MG63 (cell line): ENCODE results near the gene FOXM1. TPM values are rescaled to one million over a fixed set of nuclear protein-coding genes. Genes with fewer than 3 reads are reported as not detected.
A peak's percentile ranks its signal among the peaks of the same experiment; 100 is the strongest.

ENCODE experiments used
- DNase-seq: peaks from one replicate; pipeline ENCODE4 v3.0.0-alpha.2; 2020
- H3K27me3 ChIP-seq: fragments of 250-450 bp; sonication (Bioruptor Pico); 2 replicates; pipeline ENCODE4 v1.5.1; 2020; ENCODE audit warnings: mild to moderate bottlenecking, moderate library complexity
- H3K36me3 ChIP-seq: fragments of 250-450 bp; sonication (Bioruptor Pico); 2 replicates; pipeline ENCODE4 v1.5.1; 2020; ENCODE audit warnings: mild to moderate bottlenecking, moderate library complexity
- H3K4me3 ChIP-seq: fragments of 250-450 bp; sonication (Bioruptor Pico); 2 replicates; pipeline ENCODE4 v1.5.1; 2020; ENCODE audit warnings: mild to moderate bottlenecking, moderate library complexity
- H3K9me3 ChIP-seq: fragments of 250-450 bp; sonication (Bioruptor Pico); 2 replicates; pipeline ENCODE4 v1.5.1; 2020; ENCODE audit warnings: mild to moderate bottlenecking, moderate library complexity
- total RNA-seq: library from RNA; depleted of rRNA; stranded (reverse); fragments of >200 nt; shearing (Covaris generic); gene quantifications from 2 replicates; pipeline ENCODE4 v1.2.3, GENCODE V29; 2014; ENCODE audit warnings: low replicate concordance

Gene FOXM1
- total RNA-seq, 1 experiment from 2014 or later = 24.5 TPM

GRCh38 chr12:2856051-2856450, 20.9 kb downstream of the FOXM1 start:
- DNase-seq = no peak
- no peaks in the 10 kb centered on the region for H3K9me3 ChIP-seq
- H3K27me3 ChIP-seq = no peaks in the 10 kb centered on the region
- H3K36me3 ChIP-seq = peaks cover 19% of the 10 kb centered on the region
- no peak overlapping the region for H3K4me3 ChIP-seq

GRCh38 chr12:2855546-2855945, 21.4 kb downstream of the FOXM1 start:
- H3K9me3 ChIP-seq = no peaks in the 10 kb centered on the region

DNA sequence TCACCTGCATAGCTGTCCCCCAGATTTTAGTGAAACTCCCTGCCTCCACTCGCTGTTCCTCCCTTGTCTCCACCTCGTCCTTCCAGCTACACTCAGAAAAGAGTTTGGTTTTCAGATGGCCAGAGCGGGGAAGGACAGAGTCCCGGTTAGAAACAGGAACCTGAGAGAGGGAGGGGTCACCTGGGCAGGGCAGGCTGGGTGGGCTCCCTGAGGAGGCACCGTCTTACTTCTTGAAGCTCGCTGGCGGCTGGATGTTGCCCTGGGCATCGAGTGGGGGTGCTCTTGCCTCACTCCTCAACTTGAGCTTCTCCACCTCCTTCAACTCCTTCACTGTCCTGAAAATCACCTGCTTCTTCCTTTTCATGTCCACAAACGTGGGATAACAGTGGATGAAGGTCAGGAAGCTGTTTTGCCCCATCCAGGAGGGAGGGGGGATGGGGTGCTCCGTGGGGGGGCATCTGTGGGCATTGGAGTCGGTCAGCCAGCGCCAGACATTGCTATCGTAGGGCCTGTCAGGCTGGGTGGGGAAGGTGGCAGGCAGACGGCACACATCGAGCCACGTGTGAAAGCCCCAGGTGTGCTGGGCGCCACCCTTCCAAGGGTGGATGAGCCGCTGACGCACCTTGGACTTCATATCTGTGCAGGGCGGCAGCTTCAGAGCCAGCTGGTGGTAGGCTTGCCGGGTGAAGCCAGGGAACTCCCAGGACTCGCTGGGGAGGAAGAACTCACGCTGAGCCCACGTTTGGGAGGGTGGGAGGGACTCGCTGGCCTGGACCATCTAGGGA, 22.1 kb downstream of the FOXM1 start:
- Histone ChIP-seq H3K9me3 (no peaks in the 10 kb centered on the region), H3K36me3 (peaks cover 13% of the 10 kb centered on the region), H3K4me3 (no peak overlapping the region), H3K27me3 (no peaks in the 10 kb centered on the region)
- no peak for DNase-seq

More at GRCh38 chr12:2855546-2855945, 21.4 kb downstream of the FOXM1 start:
- H3K4me3 ChIP-seq = no peak overlapping the region
- H3K27me3 ChIP-seq = no peaks in the 10 kb centered on the region
- DNase-seq = no peak
- peaks cover 19% of the 10 kb centered on the region for H3K36me3 ChIP-seq

DNA sequence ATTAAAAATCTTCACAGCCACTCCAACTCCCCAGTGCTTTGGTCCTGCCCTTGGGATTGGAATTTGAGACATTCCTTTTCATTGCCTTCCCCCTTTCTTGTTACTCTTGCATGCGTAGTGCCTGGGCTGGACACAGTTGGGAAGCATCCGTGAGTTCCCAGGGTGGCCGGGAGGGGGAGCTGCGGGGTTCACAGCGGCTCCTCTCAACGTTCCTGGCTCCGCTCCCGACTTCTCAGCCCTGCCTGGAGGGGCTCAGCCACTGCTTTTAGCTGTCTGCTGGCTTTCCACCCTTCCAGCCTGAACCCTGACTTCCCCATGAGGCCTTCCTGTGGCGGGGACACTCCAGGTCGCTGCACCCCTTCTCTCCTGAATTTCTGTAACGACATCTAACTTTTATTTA, 23.3 kb downstream of the FOXM1 start:
- no peaks in the 10 kb centered on the region for H3K9me3 ChIP-seq
- H3K4me3 ChIP-seq = no peak overlapping the region
- peaks cover under 1% of the 10 kb centered on the region; the same call in 1 of the 2 replicates for H3K36me3 ChIP-seq
- DNase-seq = peak; percentile 73
- no peaks in the 10 kb centered on the region for H3K27me3 ChIP-seq

DNA sequence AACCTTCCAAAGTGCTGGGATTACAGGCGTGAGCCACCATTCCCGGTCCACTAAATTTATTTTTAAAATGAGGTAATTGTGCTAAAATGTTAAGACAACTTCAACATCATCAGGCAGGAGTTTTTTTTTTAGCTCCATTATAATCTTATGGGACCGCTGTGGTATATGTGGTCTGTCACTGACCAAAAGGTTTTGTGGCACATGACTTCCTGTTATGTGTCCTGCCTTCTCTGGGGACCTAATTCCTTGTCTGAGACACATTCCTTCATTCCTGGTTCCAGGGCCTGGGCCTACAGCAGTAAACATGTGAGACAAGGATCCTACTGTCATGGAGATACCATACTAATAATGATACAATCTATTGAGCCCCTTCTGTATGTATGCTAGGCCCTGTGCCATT, 25.0 kb downstream of the FOXM1 start:
- DNase-seq = no peak
- H3K27me3 ChIP-seq = no peaks in the 10 kb centered on the region
- H3K4me3 ChIP-seq = no peak overlapping the region
- H3K9me3 ChIP-seq = no peaks in the 10 kb centered on the region
- no peaks in the 10 kb centered on the region for H3K36me3 ChIP-seq

DNA sequence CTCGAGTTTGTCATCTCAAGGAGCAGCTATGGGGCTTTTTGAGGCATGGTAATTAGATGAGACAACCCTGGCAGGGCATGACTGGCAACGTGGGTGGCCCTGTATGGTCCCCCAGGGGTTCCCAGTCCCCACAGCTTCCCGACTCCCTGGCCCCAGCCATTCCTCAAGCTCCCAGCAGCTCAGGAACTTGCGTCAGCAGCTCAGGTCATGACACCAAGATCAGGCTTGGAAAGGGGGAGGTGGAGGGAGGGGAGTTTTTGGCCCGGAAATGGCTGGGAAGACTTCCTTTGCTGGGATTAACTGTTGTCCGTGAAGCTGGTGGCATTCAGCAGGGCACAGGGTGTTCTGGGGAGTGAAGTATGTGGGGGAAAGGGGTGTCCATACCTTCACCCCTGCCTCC, 31.7 kb downstream of the FOXM1 start:
- H3K4me3 ChIP-seq = no peak overlapping the region
- no peaks in the 10 kb centered on the region for H3K36me3 ChIP-seq
- H3K9me3 ChIP-seq = no peaks in the 10 kb centered on the region
- H3K27me3 ChIP-seq = no peaks in the 10 kb centered on the region
- no peak for DNase-seq

GRCh38 chr12:2844786-2845185, 32.2 kb downstream of the FOXM1 start:
- H3K36me3 ChIP-seq = no peaks in the 10 kb centered on the region
- no peak overlapping the region for H3K4me3 ChIP-seq
- no peak for DNase-seq
- H3K27me3 ChIP-seq = no peaks in the 10 kb centered on the region
- H3K9me3 ChIP-seq = no peaks in the 10 kb centered on the region

DNA sequence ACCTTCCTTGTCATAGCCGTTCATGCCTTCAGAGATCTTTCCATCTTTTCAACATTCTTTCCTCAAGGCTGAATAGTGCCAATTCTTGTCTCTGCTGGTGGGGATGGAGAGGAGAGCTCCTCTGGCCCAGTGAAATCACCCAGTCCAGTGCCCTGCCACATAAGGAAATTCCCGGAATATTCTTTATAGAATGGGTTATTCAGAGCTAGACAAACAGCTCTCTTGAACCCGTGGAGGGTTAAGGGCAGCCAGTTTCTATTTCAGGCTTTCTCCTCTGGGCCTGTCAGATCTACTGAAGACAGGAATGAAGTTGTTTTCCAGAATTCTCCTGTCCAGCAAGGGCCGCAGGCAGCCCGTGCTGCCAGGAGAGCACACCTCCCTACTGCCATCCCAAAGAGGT, 34.0 kb downstream of the FOXM1 start:
- DNase-seq = no peak
- Histone ChIP-seq H3K27me3 (no peaks in the 10 kb centered on the region), H3K4me3 (no peak overlapping the region), H3K9me3 (no peaks in the 10 kb centered on the region), H3K36me3 (no peaks in the 10 kb centered on the region)

DNA sequence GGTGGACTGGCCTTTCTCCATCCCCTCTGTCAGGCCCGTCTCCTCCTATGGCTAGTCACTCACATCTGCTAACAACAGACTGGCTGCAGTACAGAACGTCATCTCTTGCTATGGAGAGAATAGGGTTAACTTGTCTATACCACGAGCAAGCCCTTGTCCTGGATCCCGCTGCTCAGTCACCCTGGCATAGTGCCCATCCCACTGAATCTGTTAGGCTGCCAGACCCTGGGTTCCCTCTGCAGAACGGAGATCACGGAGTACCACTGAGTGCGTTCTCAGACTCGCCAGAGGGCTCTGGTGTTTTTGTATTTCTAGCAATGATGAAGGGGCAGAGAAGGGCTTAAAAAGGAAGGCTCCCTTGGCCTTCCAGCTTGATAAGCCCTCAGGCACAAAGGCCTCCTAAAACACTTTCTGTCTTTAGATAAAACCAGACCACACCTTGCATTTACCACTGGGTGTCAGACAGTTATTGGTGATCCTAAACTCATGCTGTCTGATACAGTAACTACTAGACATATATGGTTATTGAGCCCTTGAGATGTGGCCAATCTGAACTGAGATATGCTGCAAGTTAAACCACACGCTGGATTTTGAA, 35.8 kb downstream of the FOXM1 start:
- no peak overlapping the region for H3K4me3 ChIP-seq
- no peaks in the 10 kb centered on the region for H3K36me3 ChIP-seq
- H3K27me3 ChIP-seq = no peaks in the 10 kb centered on the region
- no peaks in the 10 kb centered on the region for H3K9me3 ChIP-seq
- DNase-seq = no peak

DNA sequence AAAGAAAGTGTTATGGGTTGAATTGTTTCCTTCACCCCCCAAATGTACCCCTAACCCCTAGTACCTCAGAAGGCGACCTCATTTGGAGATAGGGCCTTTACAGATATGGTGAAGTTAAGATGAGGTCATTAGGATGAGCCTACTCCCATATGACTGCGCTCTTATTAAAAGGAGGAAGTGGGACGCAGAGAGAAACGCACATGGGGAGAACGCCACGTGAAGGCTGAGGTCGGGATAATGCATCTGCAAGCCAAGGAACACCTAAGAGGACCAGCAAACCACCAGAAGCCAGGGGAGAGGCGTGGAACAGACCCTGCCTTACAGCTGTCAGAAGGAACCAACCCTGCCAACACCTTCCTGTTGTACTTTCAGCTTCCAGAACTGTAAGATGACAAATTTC, 40.4 kb downstream of the FOXM1 start:
- no peak overlapping the region for H3K4me3 ChIP-seq
- H3K9me3 ChIP-seq = no peaks in the 10 kb centered on the region
- H3K36me3 ChIP-seq = no peaks in the 10 kb centered on the region
- no peak for DNase-seq
- H3K27me3 ChIP-seq = no peaks in the 10 kb centered on the region; the same call in 1 of the 2 replicates

DNA sequence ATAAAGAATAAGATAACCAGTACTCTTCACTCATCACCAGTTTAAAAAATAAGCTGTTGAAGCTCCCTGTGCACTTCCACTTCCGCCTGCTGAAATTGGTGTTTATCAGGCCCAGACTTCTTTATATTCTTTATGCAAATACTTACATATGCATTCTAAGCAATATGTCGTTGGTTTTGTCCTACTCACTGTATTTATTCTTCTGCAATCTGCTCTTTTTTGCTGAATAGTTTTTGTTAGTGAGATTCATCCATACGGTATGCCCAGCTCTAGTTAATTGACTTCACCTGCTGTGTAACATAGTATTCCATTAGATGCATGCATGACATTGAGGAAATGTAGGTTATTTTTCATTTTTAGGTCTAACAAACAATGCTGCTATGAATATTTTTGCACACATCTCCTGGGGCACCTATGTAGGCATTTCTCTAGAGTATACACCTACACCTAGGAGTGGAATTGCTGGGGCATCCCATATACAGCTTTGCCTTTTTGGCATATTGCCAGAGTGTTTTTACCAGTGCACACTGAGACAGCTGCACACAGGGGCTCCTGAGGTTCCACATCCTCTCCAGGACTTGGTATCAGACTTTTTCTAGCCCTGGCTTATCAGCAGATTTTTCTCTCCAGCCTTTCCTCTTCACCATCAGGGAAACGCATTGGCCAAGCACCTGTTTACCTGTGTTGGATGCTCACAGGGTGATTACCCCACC, 41.1 kb downstream of the FOXM1 start:
- no peak for DNase-seq

GRCh38 chr12:2834581-2835491, 42.1 kb downstream of the FOXM1 start, which contains the start of gene NRIP2:
Gene NRIP2, minus strand, starts transcription at chr12:2835035. Its CDS starts 52 bp downstream, at chr12:2834983.
- peak; percentile 23 for DNase-seq

More for the DNA sequence above, 41.1 kb downstream of the FOXM1 start:
- Histone ChIP-seq H3K4me3 (no peak overlapping the region), H3K36me3 (no peaks in the 10 kb centered on the region), H3K9me3 (no peaks in the 10 kb centered on the region), H3K27me3 (no peaks in the 10 kb centered on the region; the same call in 1 of the 2 replicates)

GRCh38 chr12:2833810-2834209, 43.2 kb downstream of the FOXM1 start:
- Histone ChIP-seq H3K4me3 (no peak overlapping the region), H3K9me3 (no peaks in the 10 kb centered on the region), H3K27me3 (no peaks in the 10 kb centered on the region; the same call in 1 of the 2 replicates), H3K36me3 (peaks cover 3% of the 10 kb centered on the region)
- DNase-seq = no peak

More at GRCh38 chr12:2834581-2835491, 42.1 kb downstream of the FOXM1 start, which contains the start of gene NRIP2:
- Histone ChIP-seq H3K27me3 (no peaks in the 10 kb centered on the region; the same call in 1 of the 2 replicates), H3K9me3 (no peaks in the 10 kb centered on the region), H3K4me3 (no peak within 1 kb of the TSS), H3K36me3 (no peaks in the 10 kb centered on the region)

- no peaks in the 10 kb centered on the region for H3K9me3 ChIP-seq
- no peak for DNase-seq
- no peak overlapping the region for H3K4me3 ChIP-seq
- peaks cover 4% of the 10 kb centered on the region for H3K36me3 ChIP-seq
- no peaks in the 10 kb centered on the region; the same call in 1 of the 2 replicates for H3K27me3 ChIP-seq
These were observed 43.6 kb downstream of the FOXM1 start for GRCh38 chr12:2833327-2833726.

- Histone ChIP-seq H3K4me3 (no peak overlapping the region), H3K36me3 (peaks cover 8% of the 10 kb centered on the region), H3K9me3 (no peaks in the 10 kb centered on the region), H3K27me3 (no peaks in the 10 kb centered on the region; the same call in 1 of the 2 replicates)
- no peak for DNase-seq
These were observed 44.3 kb downstream of the FOXM1 start for GRCh38 chr12:2832550-2833127.

DNA sequence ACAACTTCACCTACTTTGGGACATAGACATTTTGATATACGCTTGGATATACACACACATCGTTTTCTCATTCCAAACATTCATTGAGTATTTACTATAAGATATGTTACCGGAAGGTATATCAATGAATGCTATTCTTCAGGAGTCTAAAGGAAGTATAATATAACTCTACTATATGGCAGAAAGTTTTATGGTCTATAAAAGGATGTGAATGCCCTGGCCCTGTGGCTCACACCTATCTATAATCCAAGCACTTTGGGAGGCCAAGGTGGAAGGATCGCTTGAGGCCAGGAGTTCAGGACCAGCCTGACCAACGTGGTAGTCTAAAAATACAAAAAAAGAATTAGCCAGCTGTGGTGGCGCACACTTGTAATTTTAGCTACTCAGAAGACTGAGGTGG, 47.7 kb downstream of the FOXM1 start:
- H3K27me3 ChIP-seq = no peaks in the 10 kb centered on the region
- H3K9me3 ChIP-seq = no peaks in the 10 kb centered on the region
- no peak overlapping the region for H3K4me3 ChIP-seq
- peaks cover 24% of the 10 kb centered on the region for H3K36me3 ChIP-seq
- DNase-seq = no peak
